ENCODE measurements around the gene SPATA24.

DNA sequence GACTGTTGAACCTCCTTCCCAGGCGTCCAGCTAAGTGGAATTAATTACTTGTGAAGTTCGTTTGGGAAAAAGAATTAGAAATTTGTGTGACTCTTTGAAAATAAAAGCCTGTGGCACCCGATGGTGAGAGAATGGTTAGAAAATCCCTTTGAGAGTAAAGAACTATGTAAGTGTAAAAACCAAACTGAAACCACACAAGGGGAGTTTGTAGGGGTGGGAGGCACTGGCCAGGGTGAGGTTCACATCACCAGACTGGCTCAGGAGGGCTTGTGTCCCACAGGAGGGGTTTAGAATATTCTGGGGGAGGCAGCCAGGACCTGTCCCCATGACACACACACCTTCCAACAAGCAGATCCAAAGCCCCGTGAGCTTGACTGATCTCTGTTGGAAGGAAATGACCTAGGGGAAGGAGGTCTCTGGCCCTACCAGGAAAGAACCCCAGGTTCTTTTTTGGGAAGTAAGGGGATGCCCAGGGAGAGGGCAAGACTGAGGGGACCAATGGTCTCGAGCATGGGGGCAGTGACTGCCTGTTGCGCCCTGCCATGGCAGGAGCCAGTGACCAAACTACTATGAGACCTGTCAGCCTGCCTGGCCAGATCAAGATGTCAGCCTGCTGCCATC, 4.3 kb downstream of the SPATA24 start:
- no peak for TF ChIP-seq ZIK1 (CRISPR knock-in tag; IDR thresholded peaks at IDR 0.05; ENCODE audit: borderline replicate concordance, low read depth)
- TF ChIP-seq CREB1 (IDR thresholded peaks at IDR 0.05), result no peak
- TF ChIP-seq CREB1 (CRISPR knock-in tag; IDR thresholded peaks at IDR 0.05), result no peak

Data from HepG2 (cell line).